HepG2 (cell line): ENCODE measurements around the gene CLCN1. TPM values are rescaled to one million over a fixed set of nuclear protein-coding genes. Genes with fewer than 3 reads are reported as not detected.

Experiments used
- ATAC-seq: fragments of 200-7000 bp; cut with Tn5 transposase; 3 replicates; pipeline ENCODE4 v1.9.1; 2020; ENCODE audit warnings: mild to moderate bottlenecking, moderate library complexity
- BruUV-seq: library from RNA; stranded (reverse); fragments of 400-500 nt; replicated peaks from 2 replicates; lab custom pipeline; 2021; lab: Mats Ljungman, UMichigan
- CTCF ChIA-PET: fragments of 300-600 bp; formaldehyde crosslinking; extraction: SDS; loops from one replicate; lab custom pipeline; 2021; ENCODE audit warnings: low total read pairs, inconsistent platforms, low intra/inter-chr PET ratio; lab: Yijun Ruan, JAX
- POLR2A ChIA-PET: fragments of 350-600 bp; sonication (Branson Sonifier 250); formaldehyde crosslinking; loops from one replicate; lab custom pipeline; 2020; ENCODE audit warnings: antibody characterized with exemption, inconsistent platforms; lab: Yijun Ruan, JAX
- DNase-seq: peaks from one replicate; pipeline ENCODE4 v3.0.0-alpha.2; 2015; ENCODE audit warnings: low spot score
- FAIRE-seq: peaks from 3 replicates; lab custom pipeline; 2011; peaks lifted over from hg19 to GRCh38; lab: Jason Lieb, UNC
- H2AFZ ChIP-seq: one replicate; pipeline ENCODE4 v1.6.1; 2011; ENCODE audit warnings: low read length, inconsistent platforms
- H3K27ac ChIP-seq: fragments of 300-600 bp; 3 replicates; pipeline ENCODE4 v1.8.0; 2011; ENCODE audit warnings: mixed run types, mild to moderate bottlenecking, mixed read lengths, low read length, inconsistent platforms; ENCODE audit not compliant: insufficient read depth; ENCODE audit errors: extremely low read length
- H3K27me3 ChIP-seq, 2 experiments: fragments of 200-600 bp in 1 of 2; 2 replicates in 1 of 2; 3 replicates in 1 of 2; pipeline versions ENCODE4 v1.6.0 to v1.8.0; 2011; ENCODE audit warnings: low read length in 2 of 2, mild to moderate bottlenecking in 2 of 2, moderate library complexity in 2 of 2, inconsistent platforms in 1 of 2; ENCODE audit not compliant: insufficient read depth in 2 of 2, control insufficient read depth in 1 of 2
- H3K36me3 ChIP-seq, 2 experiments: fragments of 200-600 bp in 1 of 2; replicated peaks in 1 of 2; 2 replicates in 1 of 2; 3 replicates in 1 of 2; pipeline versions ENCODE4 v1.5.1 to v1.8.0; 2011; ENCODE audit warnings: low read length in 2 of 2, inconsistent platforms in 1 of 2; ENCODE audit not compliant: insufficient read depth in 2 of 2, control insufficient read depth in 1 of 2
- H3K4me1 ChIP-seq: 2 replicates; pipeline ENCODE4 v1.5.1; 2012; ENCODE audit warnings: low read length, inconsistent platforms; ENCODE audit not compliant: insufficient read depth
- H3K4me2 ChIP-seq: 2 replicates; pipeline ENCODE4 v1.6.0; 2011; ENCODE audit warnings: low read depth, low read length, inconsistent platforms
- H3K4me3 ChIP-seq, 3 experiments: fragments of 200-600 bp in 1 of 3; sonication (generic), shearing (Covaris generic) in 1 of 3; replicated peaks in 1 of 3; 2 replicates each; pipeline ENCODE4 v1.5.1; 2011 to 2016; ENCODE audit warnings: low read length in 3 of 3, inconsistent platforms in 2 of 3, low read depth in 2 of 3, mild to moderate bottlenecking in 2 of 3, control low read depth in 1 of 3, mixed read lengths in 1 of 3; ENCODE audit not compliant: insufficient read depth in 1 of 3
- H3K79me2 ChIP-seq: one replicate; pipeline ENCODE4 v1.6.1; 2011; ENCODE audit warnings: low read length, inconsistent platforms; ENCODE audit not compliant: insufficient read depth
- H3K9ac ChIP-seq: 2 replicates; pipeline ENCODE4 v1.6.0; 2011; ENCODE audit warnings: mild to moderate bottlenecking, low read depth, low read length, inconsistent platforms; ENCODE audit not compliant: insufficient read depth
- H3K9me3 ChIP-seq: 2 replicates; pipeline ENCODE4 v1.5.1; 2012; ENCODE audit warnings: mild to moderate bottlenecking, low read length
- H4K20me1 ChIP-seq: 2 replicates; pipeline ENCODE4 v1.6.0; 2011; ENCODE audit warnings: inconsistent platforms, mild to moderate bottlenecking, low read length, moderate library complexity; ENCODE audit not compliant: insufficient read depth
- CHCHD3 ChIP-seq: sonication (generic); formaldehyde crosslinking; IDR thresholded peaks from 2 replicates; pipeline ENCODE4 v1.8.0; 2022; ENCODE audit warnings: mild to moderate bottlenecking, missing genetic modification reagents, moderate library complexity
- EP300 ChIP-seq, 3 experiments: sonication (generic) in 1 of 3; formaldehyde crosslinking in 1 of 3; IDR thresholded peaks; 2 replicates each; pipeline versions ENCODE4 v1.5.1 to v1.6.1; 2011 to 2020; ENCODE audit warnings: low read depth in 2 of 3, low read length in 2 of 3, borderline replicate concordance in 1 of 3, improper control_type of control experiment in 1 of 3, mild to moderate bottlenecking in 1 of 3, missing genetic modification reagents in 1 of 3, moderate library complexity in 1 of 3
- LRRFIP1 ChIP-seq: sonication (generic); formaldehyde crosslinking; conservative IDR thresholded peaks from 2 replicates; pipeline ENCODE4 v1.4.0; 2020; ENCODE audit warnings: missing genetic modification reagents
- MBNL3 ChIP-seq: fragments of 250-450 bp; sonication (Bioruptor Pico); conservative IDR thresholded peaks from 2 replicates; pipeline ENCODE4 v1.8.0; 2022; ENCODE audit warnings: mild to moderate bottlenecking, inconsistent platforms
- MYNN ChIP-seq: sonication (generic); formaldehyde crosslinking; IDR thresholded peaks from 2 replicates; pipeline ENCODE4 v1.4.0; 2020; ENCODE audit warnings: mild to moderate bottlenecking, low read depth, missing genetic modification reagents
- NCOR1 ChIP-seq: fragments of 200-600 bp; sonication (generic); IDR thresholded peaks from 2 replicates; pipeline ENCODE4 v1.7.0; 2017; ENCODE audit warnings: antibody characterized with exemption, low read length, borderline replicate concordance
- PITX1 ChIP-seq: sonication (generic); formaldehyde crosslinking; IDR thresholded peaks from 2 replicates; pipeline ENCODE4 v1.5.1; 2020; ENCODE audit warnings: mild to moderate bottlenecking, missing genetic modification reagents
- SRY ChIP-seq: sonication (generic); formaldehyde crosslinking; IDR thresholded peaks from 2 replicates; pipeline ENCODE4 v1.8.0; 2022; ENCODE audit warnings: mild to moderate bottlenecking, missing genetic modification reagents
- TBX2 ChIP-seq: sonication (generic); formaldehyde crosslinking; IDR thresholded peaks from 2 replicates; pipeline ENCODE4 v1.5.0; 2020; ENCODE audit warnings: missing genetic modification reagents, mild to moderate bottlenecking, borderline replicate concordance
- YY1 ChIP-seq: IDR thresholded peaks from 2 replicates; pipeline ENCODE4 v1.6.1; 2011; ENCODE audit warnings: low read length, low read depth, moderate library complexity, mild to moderate bottlenecking; ENCODE audit not compliant: insufficient read depth, insufficient replicate concordance
- ZBTB33 ChIP-seq: sonication (generic); formaldehyde crosslinking; IDR thresholded peaks from 2 replicates; pipeline ENCODE4 v1.4.0; 2020; ENCODE audit warnings: missing genetic modification reagents
- ZKSCAN5 ChIP-seq: sonication (generic); formaldehyde crosslinking; IDR thresholded peaks from 2 replicates; pipeline ENCODE4 v1.5.1; 2020; ENCODE audit warnings: mild to moderate bottlenecking, missing genetic modification reagents
- ZNF33B ChIP-seq: sonication (generic); formaldehyde crosslinking; IDR thresholded peaks from 2 replicates; pipeline ENCODE4 v1.5.1; 2020; ENCODE audit warnings: mild to moderate bottlenecking, missing genetic modification reagents
- ZNF484 ChIP-seq: sonication (generic); formaldehyde crosslinking; IDR thresholded peaks from 2 replicates; pipeline ENCODE4 v1.5.1; 2020; ENCODE audit warnings: mild to moderate bottlenecking, low read depth, missing genetic modification reagents, borderline replicate concordance
- ZNF550 ChIP-seq: sonication (generic); formaldehyde crosslinking; IDR thresholded peaks from 2 replicates; pipeline ENCODE4 v1.4.0; 2020; ENCODE audit warnings: mild to moderate bottlenecking, missing genetic modification reagents, borderline replicate concordance
- ZNF629 ChIP-seq: sonication (generic); formaldehyde crosslinking; conservative IDR thresholded peaks from 2 replicates; pipeline ENCODE4 v1.5.0; 2020; ENCODE audit warnings: missing genetic modification reagents
- ZNF703 ChIP-seq: sonication (generic); formaldehyde crosslinking; IDR thresholded peaks from 2 replicates; pipeline ENCODE4 v1.5.1; 2020; ENCODE audit warnings: missing genetic modification reagents, mild to moderate bottlenecking, moderate library complexity, borderline replicate concordance
- ZNF878 ChIP-seq: sonication (generic); formaldehyde crosslinking; IDR thresholded peaks from 2 replicates; pipeline ENCODE4 v1.8.1; 2023; ENCODE audit warnings: mild to moderate bottlenecking, missing genetic modification reagents, moderate library complexity
- ZSCAN12 ChIP-seq: sonication (generic); formaldehyde crosslinking; IDR thresholded peaks from 2 replicates; pipeline ENCODE4 v1.9.0; 2021; ENCODE audit warnings: mild to moderate bottlenecking, missing genetic modification reagents
- WGBS: methylation state at CpG from one replicate; pipeline ENCODE4 v1.1.6; 2017; ENCODE audit warnings: low lambda C conversion rate; 5-methylcytosine and 5-hydroxymethylcytosine counted together
- in situ Hi-C: cut with HindIII; loops from 2 replicates; pipeline ENCODE4 v1.10.0; 2017; ENCODE audit warnings: low pct_unique_long_range_greater_than_20kb; ENCODE audit not compliant: extremely low pct_ligation_motif_present
- intact Hi-C: fragments of 100-400 bp; cut with micrococcal nuclease; formaldehyde crosslinking; loops from one replicate; pipeline ENCODE4 v1.10.0; 2022; ENCODE audit not compliant: unreplicated experiment
- polyA plus RNA-seq, 8 experiments: library from polyadenylated mRNA; depleted of rRNA in 3 of 8; stranded (reverse) in 7 of 8; unstranded in 1 of 8; fragments of >200 nt; fragmentation: Illumina TruSeq in 4 of 8; extraction: Trizol in 4 of 8; gene quantifications; 2 replicates each; pipeline versions ENCODE4 v1.2.1 to v1.2.3, GENCODE V29; 2011 to 2016; ENCODE audit warnings: low read depth in 4 of 8, missing spikeins in 1 of 8, mixed read lengths in 1 of 8; ENCODE audit not compliant: insufficient read depth in 1 of 8
- total RNA-seq, 5 experiments: library from RNA; depleted of rRNA; stranded (reverse); fragments of >200 nt; fragmentation: Illumina TruSeq; extraction: Trizol; gene quantifications; 2 replicates each; pipeline ENCODE4 v1.2.3, GENCODE V29; 2016; ENCODE audit warnings: low read depth in 1 of 5

CLCN1 gene
- total and polyA plus RNA-seq, 2 of the 13 experiments (the other 11 are each of a cell fraction or from before 2014, with no cell fraction given), result 0.01 TPM; not detected in 1

GRCh38 chr7:143287339-143287934, 28.5 kb upstream of the CLCN1 start:
- Histone ChIP-seq H3K36me3 (peaks cover 2 to 10% of the 10 kb centered on the region in 2 experiments; a peak in 3 of 5 replicates), H3K79me2 (peaks cover 26% of the 10 kb centered on the region), H4K20me1 (no peaks in the 10 kb centered on the region), H3K4me2 (peak overlapping the region; percentile 64), H3K9me3 (no peaks in the 10 kb centered on the region), H3K9ac (no peak overlapping the region), H3K4me3 (peak overlapping the region in 1 of 3 experiments; percentile 79; a peak in 1 of 6 replicates), H3K27me3 (no peaks in the 10 kb centered on the region; a peak in 1 of 5 replicates), H2AFZ (no peak overlapping the region), H3K4me1 (peaks cover 65% of the 10 kb centered on the region), H3K27ac (peak overlapping the region; percentile 46)
- no TSS peak for BruUV-seq
- no peak for ATAC-seq
- in situ Hi-C loops (no loop called here), intact Hi-C loops (no loop called here)
- DNase-seq, result no peak
- POLR2A ChIA-PET, result interaction anchor here (0.8 to 2.7 kb wide), 9 partner anchors 8 to 108 kb away, joined by 3 to 44 read pairs (median 4); partner anchors contain the start of gene GSTK1
- no peak for FAIRE-seq
- WGBS, result 100% methylated on average over 13 of the region's 17 CpGs
- CTCF ChIA-PET, result interaction anchor here (3.1 kb wide), 1 partner anchor 47 kb away, joined by 7 read pairs; no protein-coding TSS in a partner anchor
- TF ChIP-seq MBNL3 (CRISPR knock-in tag) (no peak), ZNF703 (no peak), ZNF484 (CRISPR knock-in tag) (0 out of 2 replicates have a peak, but pooled peaks have one; percentile 38), ZKSCAN5 (CRISPR knock-in tag) (no peak), LRRFIP1 (no peak), ZNF33B (CRISPR knock-in tag) (no peak), SRY (CRISPR knock-in tag) (no peak), NCOR1 (no peak), PITX1 (CRISPR knock-in tag) (no peak), ZSCAN12 (no peak), EP300 (IDR thresholded peaks at IDR 0.05; ENCODE audit: low read depth in 2 of 2, low read length in 2 of 2) (no peak), EP300 (CRISPR knock-in tag; IDR thresholded peaks at IDR 0.05; ENCODE audit: borderline replicate concordance) (no peak), ZNF550 (CRISPR knock-in tag) (no peak), MYNN (CRISPR knock-in tag) (no peak), ZNF629 (CRISPR knock-in tag) (no peak), CHCHD3 (CRISPR knock-in tag) (no peak), ZNF878 (CRISPR knock-in tag) (0 out of 2 replicates have a peak, but pooled peaks have one; percentile 11), YY1 (no peak), ZBTB33 (no peak), TBX2 (CRISPR knock-in tag) (no peak)
